Measurements from ENCODE around the gene NECTIN4. TPM values are rescaled to one million over a fixed set of nuclear protein-coding genes. Genes with fewer than 3 reads are reported as not detected.

NECTIN4 gene
- total and polyA plus RNA-seq, 2 of the 13 experiments (the other 11 are each of a cell fraction or from before 2014, with no cell fraction given) = 5.9 to 12.4 TPM

DNA sequence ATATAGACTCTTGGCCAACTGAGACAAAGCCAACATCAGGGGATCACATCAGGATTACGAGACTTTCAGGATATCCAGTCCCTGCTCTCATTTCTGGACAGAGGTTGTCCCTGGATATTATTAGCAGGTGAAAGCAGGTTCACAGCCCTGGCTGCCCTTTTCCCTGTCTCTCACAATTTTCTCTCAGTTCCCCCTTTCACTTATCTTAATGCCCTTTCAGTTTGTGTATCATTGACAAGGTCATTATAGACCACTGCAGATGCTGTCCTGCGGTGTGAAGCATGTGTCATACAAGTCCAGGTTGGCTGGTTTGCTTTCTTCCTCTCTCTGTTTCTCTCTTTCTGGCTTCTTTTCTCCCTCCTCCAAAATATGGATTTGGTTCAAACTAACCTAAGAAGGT, 6.7 kb upstream of the NECTIN4 start:
- ChIA-PET CTCF (ENCODE audit: low intra/inter-chr PET ratio, low total read pairs) (interaction anchor here (3.3 kb wide), 1 partner anchor 23 kb away, joined by 50 read pairs; no protein-coding TSS in a partner anchor), POLR2A (no interaction called here)
- FAIRE-seq = no peak

DNA sequence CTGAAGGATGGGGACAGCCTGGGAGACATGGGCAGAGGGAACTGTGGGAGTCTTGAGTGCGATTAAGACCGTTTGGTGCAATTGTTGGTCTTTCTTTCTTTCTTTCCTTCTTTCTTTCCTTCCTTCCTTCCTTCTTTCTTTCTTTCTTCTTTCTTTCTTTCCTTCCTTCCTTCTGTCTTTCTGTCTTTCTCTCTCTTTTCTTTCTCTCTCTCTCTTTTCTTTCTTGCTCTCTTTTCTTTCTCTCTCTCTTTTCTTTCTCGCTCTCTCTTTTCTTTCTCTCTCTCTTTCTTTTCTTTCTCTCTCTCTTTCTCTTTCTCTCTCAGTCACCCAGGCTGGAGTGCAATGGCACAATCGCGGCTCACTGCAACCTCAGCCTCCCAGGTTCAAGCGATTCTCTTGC, 5.9 kb upstream of the NECTIN4 start:
- TF ChIP-seq HDAC2 (CRISPR knock-in tag; IDR thresholded peaks at IDR 0.05) (no peak), SOX13 (IDR thresholded peaks at IDR 0.05) (no peak), SOX13 (CRISPR knock-in tag; conservative IDR thresholded peaks at IDR 0.05 in 1 of 2, IDR thresholded peaks at IDR 0.05 in 1 of 2) (no peak)
- no peak overlapping the region for H2AFZ ChIP-seq (ENCODE audit: low read length)
- H3K9ac ChIP-seq (ENCODE audit: insufficient read depth, low read depth, low read length) = no peak overlapping the region
- no peak for ATAC-seq
- no peak for DNase-seq (ENCODE audit: low spot score)
- no peaks in the 10 kb centered on the region for H4K20me1 ChIP-seq (ENCODE audit: insufficient read depth, low read length)
- H3K4me2 ChIP-seq (ENCODE audit: low read depth, low read length) = no peak overlapping the region
- intact Hi-C loops (cut with micrococcal nuclease; ENCODE audit: unreplicated experiment) (no loop called here), in situ Hi-C loops (cut with HindIII; ENCODE audit: extremely low pct_ligation_motif_present, low pct_unique_long_range_greater_than_20kb) (loop anchor here (10.0 kb wide), 1 partner anchor 100 kb away; no protein-coding TSS in a partner anchor)
- no peak overlapping the region for H3K4me3 ChIP-seq (replicated peaks in 1 of 3; ENCODE audit: insufficient read depth in 1 of 3, low read depth in 2 of 3, low read length in 3 of 3)
- peaks cover 0 to 15% of the 10 kb centered on the region in 2 experiments; a peak in 2 of 5 replicates for H3K27me3 ChIP-seq (ENCODE audit: control insufficient read depth in 1 of 2, insufficient read depth in 2 of 2, low read length in 2 of 2)
- no TSS peak for BruUV-seq (replicated peaks)
- H3K9me3 ChIP-seq (ENCODE audit: low read length) = no peaks in the 10 kb centered on the region
- H3K79me2 ChIP-seq (ENCODE audit: insufficient read depth, low read length) = no peaks in the 10 kb centered on the region
- H3K27ac ChIP-seq (ENCODE audit: extremely low read length, insufficient read depth, low read length) = no peak overlapping the region
- FAIRE-seq = no peak
- no peaks in the 10 kb centered on the region; a peak in 2 of 5 replicates for H3K36me3 ChIP-seq (replicated peaks in 1 of 2; ENCODE audit: control insufficient read depth in 1 of 2, insufficient read depth in 2 of 2, low read length in 2 of 2)
- CTCF ChIA-PET (ENCODE audit: low intra/inter-chr PET ratio, low total read pairs) = interaction anchor here (1.1 kb wide), 1 partner anchor 23 kb away, joined by 3 read pairs; no protein-coding TSS in a partner anchor
- WGBS (ENCODE audit: low lambda C conversion rate) = 58% methylated on average over 6 of the region's 6 CpGs
- H3K4me1 ChIP-seq (ENCODE audit: insufficient read depth, low read length) = peaks cover 19% of the 10 kb centered on the region
- POLR2A ChIA-PET = no interaction called here

More for the DNA sequence above, 6.7 kb upstream of the NECTIN4 start:
- BruUV-seq (replicated peaks) = no TSS peak
- peaks cover 15% of the 10 kb centered on the region for H3K4me1 ChIP-seq (ENCODE audit: insufficient read depth, low read length)
- no peaks in the 10 kb centered on the region for H4K20me1 ChIP-seq (ENCODE audit: insufficient read depth, low read length)
- no peak overlapping the region for H2AFZ ChIP-seq (ENCODE audit: low read length)
- intact Hi-C loops (cut with micrococcal nuclease; ENCODE audit: unreplicated experiment) = loop anchor here (2.0 kb wide), 2 partner anchors 43 to 99 kb away; no protein-coding TSS in a partner anchor
- peaks cover 0 to 3% of the 10 kb centered on the region in 2 experiments; a peak in 3 of 5 replicates for H3K36me3 ChIP-seq (replicated peaks in 1 of 2; ENCODE audit: control insufficient read depth in 1 of 2, insufficient read depth in 2 of 2, low read length in 2 of 2)
- WGBS (ENCODE audit: low lambda C conversion rate) = 36% methylated on average over 1 of the region's 2 CpGs
- H3K27ac ChIP-seq (ENCODE audit: extremely low read length, insufficient read depth, low read length) = no peak overlapping the region
- no peaks in the 10 kb centered on the region for H3K79me2 ChIP-seq (ENCODE audit: insufficient read depth, low read length)
- no peak overlapping the region for H3K4me2 ChIP-seq (ENCODE audit: low read depth, low read length)
- no peak overlapping the region for H3K9ac ChIP-seq (ENCODE audit: insufficient read depth, low read depth, low read length)
- ATAC-seq = no peak
- DNase-seq (ENCODE audit: low spot score) = no peak
- peaks cover 0 to 15% of the 10 kb centered on the region in 2 experiments; a peak in 2 of 5 replicates for H3K27me3 ChIP-seq (ENCODE audit: control insufficient read depth in 1 of 2, insufficient read depth in 2 of 2, low read length in 2 of 2)
- TF ChIP-seq ZNF329 (CRISPR knock-in tag; IDR thresholded peaks at IDR 0.05; ENCODE audit: low read depth) = no peak
- TF ChIP-seq IKZF1 (IDR thresholded peaks at IDR 0.05) = no peak
- TF ChIP-seq SRY (CRISPR knock-in tag; IDR thresholded peaks at IDR 0.05) = no peak
- TF ChIP-seq FOXM1 (CRISPR knock-in tag; IDR thresholded peaks at IDR 0.05) = no peak
- TF ChIP-seq ZSCAN20 (CRISPR knock-in tag; IDR thresholded peaks at IDR 0.05; ENCODE audit: borderline replicate concordance) = no peak
- in situ Hi-C loops (cut with HindIII; ENCODE audit: extremely low pct_ligation_motif_present, low pct_unique_long_range_greater_than_20kb) = loop anchor here (10.0 kb wide), 1 partner anchor 101 kb away; no protein-coding TSS in a partner anchor
- no peak overlapping the region for H3K4me3 ChIP-seq (replicated peaks in 1 of 3; ENCODE audit: insufficient read depth in 1 of 3, low read depth in 2 of 3, low read length in 3 of 3)
- H3K9me3 ChIP-seq (ENCODE audit: low read length) = no peaks in the 10 kb centered on the region

All from HepG2 (cell line).